Gastrocnemius medialis (tissue), 4 donors: ENCODE measurements around the gene MBD3. TPM values are rescaled to one million over a fixed set of nuclear protein-coding genes. Genes with fewer than 3 reads are reported as not detected.

ENCODE experiments used
- ATAC-seq, 2 donors: fragments of 150-250 bp; one replicate each; pipeline ENCODE4 v1.9.1; 2016
- DNase-seq, 2 donors: peaks; one replicate each; pipeline ENCODE4 v3.0.0-alpha.2; 2019
- H3K27ac ChIP-seq, 4 donors: fragments of 200-600 bp; sonication (generic); 1 replicate in 1 of 4; 2 replicates in 3 of 4; pipeline ENCODE4 v1.5.1; 2016 to 2018; ENCODE audit warnings: mild to moderate bottlenecking in 2 of 4, moderate library complexity in 1 of 4
- H3K27me3 ChIP-seq, 3 donors: fragments of 200-600 bp; sonication (generic) in 2 of 3; 1 replicate in 1 of 3; 2 replicates in 2 of 3; pipeline versions ENCODE4 v1.5.1 to v1.6.0; 2016 to 2019; ENCODE audit warnings: mild to moderate bottlenecking in 1 of 3, moderate library complexity in 1 of 3
- H3K36me3 ChIP-seq, 2 donors: fragments of 200-600 bp; sonication (generic) in 1 of 2; one replicate each; pipeline ENCODE4 v1.5.1; 2017 to 2018
- H3K4me1 ChIP-seq, 2 donors: fragments of 200-600 bp; sonication (generic) in 1 of 2; one replicate each; pipeline ENCODE4 v1.5.1; 2016 to 2017; ENCODE audit warnings: mild to moderate bottlenecking in 2 of 2
- H3K4me3 ChIP-seq, 4 donors: fragments of 200-600 bp; sonication (generic) in 3 of 4; 1 replicate in 1 of 4; 2 replicates in 3 of 4; pipeline ENCODE4 v1.5.1; 2016 to 2019; ENCODE audit warnings: mild to moderate bottlenecking in 2 of 4
- H3K9me3 ChIP-seq, 3 donors: fragments of 200-600 bp; sonication (generic) in 2 of 3; 1 replicate in 1 of 3; 2 replicates in 2 of 3; pipeline ENCODE4 v1.5.1; 2016 to 2019
- CTCF ChIP-seq, 5 experiments: fragments of 450-650 bp in 3 of 5; fragments of 200-600 bp in 2 of 5; sonication (generic) in 2 of 5; IDR thresholded peaks in 4 of 5; conservative IDR thresholded peaks in 1 of 5; 1 replicate in 4 of 5; 2 replicates in 1 of 5; pipeline ENCODE4 v1.5.1; 2016 to 2019; ENCODE audit warnings: antibody characterized with exemption in 5 of 5, mild to moderate bottlenecking in 3 of 5, moderate library complexity in 3 of 5
- POLR2A ChIP-seq, 2 donors: fragments of 450-650 bp; IDR thresholded peaks; one replicate each; pipeline ENCODE4 v1.6.1; 2017; ENCODE audit warnings: antibody characterized with exemption in 2 of 2, mild to moderate bottlenecking in 2 of 2, moderate library complexity in 2 of 2
- in situ Hi-C, 4 donors: fragments of 200-750 bp; cut with MboI; loops; one replicate each; pipeline versions ENCODE4 v1.15.0 to v1.8.0; 2017; ENCODE audit warnings: low sequenced_read_pairs in 4 of 4
- intact Hi-C: fragments of 100-400 bp; cut with DNase I; formaldehyde crosslinking; loops from one replicate; pipeline ENCODE4 v1.15.1; 2023; ENCODE audit warnings: low total_unique reads
- total RNA-seq, 4 donors: library from RNA; depleted of rRNA; stranded (reverse); fragments of >200 nt; gene quantifications; one replicate each; pipeline versions ENCODE4 v1.1.0 to v1.2.3, GENCODE V29; 2016

Gene MBD3
- total RNA-seq, 4 donors from 2014 or later: 66.9 to 147 (median 118) TPM

GRCh38 chr19:1613146-1613545 is 20.5 kb upstream of the MBD3 start:
- TF ChIP-seq CTCF (IDR thresholded peaks at IDR 0.05 in 4 of 5, conservative IDR thresholded peaks at IDR 0.05 in 1 of 5): no peak
- Histone ChIP-seq H3K4me3 (no peak overlapping the region), H3K27ac (no peak overlapping the region), H3K9me3 (no peaks in the 10 kb centered on the region), H3K27me3 (no peaks in the 10 kb centered on the region), H3K4me1 (no peaks in the 10 kb centered on the region), H3K36me3 (peaks cover 0 to 31% of the 10 kb centered on the region in 2 donors)
- ATAC-seq: no peak
- DNase-seq: no peak
- intact Hi-C loops (no loop called here), in situ Hi-C loops (no loop called here)

GRCh38 chr19:1612114-1613086 is 19.7 kb upstream of the MBD3 start:
- H3K4me3 ChIP-seq: no peak overlapping the region
- in situ Hi-C loops (no loop called here), intact Hi-C loops (no loop called here)
- H3K36me3 ChIP-seq: peaks cover 0 to 31% of the 10 kb centered on the region in 2 donors
- no peak overlapping the region for H3K27ac ChIP-seq
- H3K4me1 ChIP-seq: no peaks in the 10 kb centered on the region
- DNase-seq: no peak
- no peaks in the 10 kb centered on the region for H3K27me3 ChIP-seq
- TF ChIP-seq CTCF (IDR thresholded peaks at IDR 0.05 in 4 of 5, conservative IDR thresholded peaks at IDR 0.05 in 1 of 5) (no peak), POLR2A (IDR thresholded peaks at IDR 0.05) (no peak)
- no peak for ATAC-seq
- no peaks in the 10 kb centered on the region for H3K9me3 ChIP-seq

GRCh38 chr19:1611353-1611752 is 18.7 kb upstream of the MBD3 start:
- intact Hi-C loops: no loop called here
- in situ Hi-C loops: no loop called here
- no peak overlapping the region for H3K27ac ChIP-seq
- no peaks in the 10 kb centered on the region for H3K27me3 ChIP-seq
- DNase-seq: no peak
- H3K4me3 ChIP-seq: no peak overlapping the region
- H3K36me3 ChIP-seq: peaks cover 0 to 31% of the 10 kb centered on the region in 2 donors
- no peak for ATAC-seq
- peaks cover 2 to 5% of the 10 kb centered on the region in 2 donors for H3K4me1 ChIP-seq
- TF ChIP-seq POLR2A (IDR thresholded peaks at IDR 0.05) (no peak), CTCF (IDR thresholded peaks at IDR 0.05 in 4 of 5, conservative IDR thresholded peaks at IDR 0.05 in 1 of 5) (no peak)
- no peaks in the 10 kb centered on the region for H3K9me3 ChIP-seq

- intact Hi-C loops: no loop called here
- ATAC-seq (no peak), DNase-seq (no peak)
- H3K4me3 ChIP-seq: no peak overlapping the region
- no peak overlapping the region for H3K27ac ChIP-seq
- H3K36me3 ChIP-seq: peaks cover 0 to 29% of the 10 kb centered on the region in 2 donors
- in situ Hi-C loops: no loop called here
- TF ChIP-seq POLR2A (IDR thresholded peaks at IDR 0.05) (no peak), CTCF (IDR thresholded peaks at IDR 0.05 in 4 of 5, conservative IDR thresholded peaks at IDR 0.05 in 1 of 5) (no peak)
- H3K9me3 ChIP-seq: no peaks in the 10 kb centered on the region
- H3K4me1 ChIP-seq: peaks cover 7 to 10% of the 10 kb centered on the region in 2 donors
- H3K27me3 ChIP-seq: no peaks in the 10 kb centered on the region
Observed at GRCh38 chr19:1610579-1610978, 17.9 kb upstream of the MBD3 start.
